Panc1 (cell line): Measurements from ENCODE around the gene ARPP19. TPM values are rescaled to one million over a fixed set of nuclear protein-coding genes. Genes with fewer than 3 reads are reported as not detected.
"Not testable (repeated sequence)": the region's sequence is repeated elsewhere in the genome, so short reads cannot be mapped to it uniquely, and the experiment has no call there.

ENCODE experiments used
- ATAC-seq: fragments of 200-7000 bp; cut with Tn5 transposase; 2 replicates; pipeline ENCODE4 v1.9.1; 2020; ENCODE audit warnings: mild to moderate bottlenecking, moderate library complexity
- BruUV-seq: library from RNA; stranded (reverse); fragments of 400-500 nt; replicated peaks from 2 replicates; lab custom pipeline; 2021; lab: Mats Ljungman, UMichigan
- CTCF ChIA-PET: fragments of 300-600 bp; sonication (Branson Sonifier 250); formaldehyde crosslinking; loops from one replicate; lab custom pipeline; 2022; ENCODE audit warnings: antibody characterized with exemption; lab: Charles Lee
- POLR2A ChIA-PET: fragments of 300-600 bp; sonication (Branson Sonifier 250); formaldehyde crosslinking; loops from one replicate; lab custom pipeline; 2022; ENCODE audit warnings: antibody characterized with exemption; lab: Charles Lee
- DNase-seq: peaks from one replicate; pipeline ENCODE4 v3.0.0-alpha.2; 2010; ENCODE audit warnings: low read depth, low spot score
- H3K27ac ChIP-seq: 2 replicates; pipeline ENCODE4 v1.5.1; 2011; ENCODE audit warnings: mild to moderate bottlenecking, low read length, inconsistent platforms
- H3K27me3 ChIP-seq: fragments of 200-500 bp; sonication (Bioruptor generic); 2 replicates; pipeline ENCODE4 v1.6.0; 2014; ENCODE audit warnings: low read length, inconsistent platforms; ENCODE audit not compliant: control insufficient read depth, insufficient read depth
- H3K36me3 ChIP-seq: fragments of 200-500 bp; sonication (Bioruptor generic); 2 replicates; pipeline ENCODE4 v1.5.1; 2014; ENCODE audit warnings: inconsistent platforms, mild to moderate bottlenecking, low read length, moderate library complexity; ENCODE audit not compliant: control insufficient read depth, insufficient read depth
- H3K4me1 ChIP-seq: 2 replicates; pipeline ENCODE4 v1.5.1; 2011; ENCODE audit warnings: inconsistent platforms, mild to moderate bottlenecking, low read length, moderate library complexity; ENCODE audit not compliant: control insufficient read depth, insufficient read depth
- H3K4me3 ChIP-seq, 2 experiments: 2 replicates each; pipeline ENCODE4 v1.5.1; 2011 to 2012; ENCODE audit warnings: low read depth in 2 of 2, low read length in 2 of 2, mild to moderate bottlenecking in 2 of 2, inconsistent platforms in 1 of 2, moderate library complexity in 1 of 2
- H3K9me3 ChIP-seq: fragments of 200-500 bp; sonication (Bioruptor generic); 2 replicates; pipeline ENCODE4 v1.5.1; 2014; ENCODE audit warnings: low read depth, mild to moderate bottlenecking, inconsistent platforms, low read length, moderate library complexity; ENCODE audit not compliant: control insufficient read depth, insufficient read depth
- CTCF ChIP-seq: fragments of 450-650 bp; IDR thresholded peaks from 2 replicates; pipeline ENCODE4 v1.5.1; 2017; ENCODE audit warnings: mild to moderate bottlenecking
- POLR2AphosphoS5 ChIP-seq: IDR thresholded peaks from 2 replicates; pipeline ENCODE4 v1.6.1; 2012; ENCODE audit warnings: mild to moderate bottlenecking, low read depth, low read length, moderate library complexity
- REST ChIP-seq, 2 experiments: IDR thresholded peaks; 2 replicates each; pipeline ENCODE4 v1.6.1; 2011 to 2012; ENCODE audit warnings: low read depth in 2 of 2, control low read depth in 1 of 2, low read length in 1 of 2, mild to moderate bottlenecking in 1 of 2, moderate library complexity in 1 of 2; ENCODE audit not compliant: insufficient read depth in 1 of 2
- SIN3A ChIP-seq: IDR thresholded peaks from 2 replicates; pipeline ENCODE4 v1.6.1; 2012; ENCODE audit warnings: low read depth, mild to moderate bottlenecking, low read length, moderate library complexity, borderline replicate concordance; ENCODE audit not compliant: insufficient read depth
- TCF7L2 ChIP-seq: IDR thresholded peaks from 2 replicates; pipeline ENCODE4 v1.6.1; 2011; ENCODE audit warnings: mild to moderate bottlenecking, low read depth, low read length, inconsistent platforms
- in situ Hi-C: cut with HindIII; loops from 2 replicates; pipeline ENCODE4 v1.10.0; 2016; ENCODE audit warnings: low sequenced_read_pairs, low pct_unique_long_range_greater_than_20kb
- intact Hi-C: fragments of 100-400 bp; cut with micrococcal nuclease; formaldehyde crosslinking; loops from one replicate; pipeline ENCODE4 v1.10.0; 2022; ENCODE audit not compliant: unreplicated experiment
- total RNA-seq: library from RNA; stranded (reverse); gene quantifications from one replicate; pipeline ENCODE4 v1.2.1, GENCODE V29; 2021; ENCODE audit not compliant: unreplicated experiment

ARPP19 gene
- total RNA-seq, 1 experiment from 2014 or later, result 153 TPM

DNA sequence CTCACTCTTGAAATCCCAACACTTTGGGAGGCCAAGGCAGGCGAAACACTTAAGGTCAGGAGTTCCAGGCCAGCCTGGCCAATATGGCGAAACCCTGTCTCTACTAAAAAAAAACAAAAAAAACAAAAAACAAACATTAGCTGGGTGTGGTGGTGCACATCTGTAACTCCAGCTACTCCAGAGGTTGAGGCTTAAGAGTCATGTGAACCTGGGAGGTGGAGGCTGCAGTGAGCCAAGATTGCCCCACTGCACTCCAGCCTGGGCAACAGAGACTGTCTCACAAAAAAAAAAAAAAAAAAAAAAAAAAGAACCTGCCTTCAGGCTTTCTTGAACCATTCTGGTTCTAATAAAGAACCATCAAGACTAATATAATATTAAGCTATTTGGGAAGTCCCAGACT lies 16.5 kb downstream of the ARPP19 start:
- no peaks in the 10 kb centered on the region for H3K9me3 ChIP-seq
- H3K27ac ChIP-seq, result no peak overlapping the region
- DNase-seq (no peak), ATAC-seq (no peak)
- H3K27me3 ChIP-seq, result no peaks in the 10 kb centered on the region
- ChIA-PET POLR2A (no interaction called here), CTCF (interaction anchor here (0.5 to 0.7 kb wide), 2 partner anchors 12 to 52 kb away, joined by 5 to 7 read pairs; no protein-coding TSS in a partner anchor)
- no peaks in the 10 kb centered on the region for H3K4me1 ChIP-seq
- no peak for TF ChIP-seq SIN3A
- no peak for TF ChIP-seq TCF7L2
- no peak for TF ChIP-seq REST (IDR thresholded peaks at IDR 0.05; ENCODE audit: insufficient read depth in 1 of 2, low read depth in 2 of 2, low read length in 1 of 2)
- TF ChIP-seq POLR2AphosphoS5, result no peak
- no peak for TF ChIP-seq CTCF
- in situ Hi-C loops (no loop called here), intact Hi-C loops (loop anchor here (10.0 kb wide), 1 partner anchor 62 kb away; no protein-coding TSS in a partner anchor)
- no TSS peak for BruUV-seq
- H3K4me3 ChIP-seq, result no peak overlapping the region
- H3K36me3 ChIP-seq, result peaks cover 53% of the 10 kb centered on the region

- BruUV-seq, result no TSS peak
- no peak overlapping the region for H3K27ac ChIP-seq
- ATAC-seq (no peak), DNase-seq (no peak)
- TF ChIP-seq POLR2AphosphoS5, result no peak
- no peak for TF ChIP-seq TCF7L2
- no peak for TF ChIP-seq CTCF
- TF ChIP-seq REST (IDR thresholded peaks at IDR 0.05; ENCODE audit: insufficient read depth in 1 of 2, low read depth in 2 of 2, low read length in 1 of 2), result no peak
- no peak for TF ChIP-seq SIN3A
- peaks cover 53% of the 10 kb centered on the region for H3K36me3 ChIP-seq
- no peak overlapping the region for H3K4me3 ChIP-seq
- H3K27me3 ChIP-seq, result no peaks in the 10 kb centered on the region
- CTCF ChIA-PET, result interaction anchor here (0.5 to 0.7 kb wide), 2 partner anchors 13 to 51 kb away, joined by 5 to 7 read pairs; no protein-coding TSS in a partner anchor
- H3K9me3 ChIP-seq, result no peaks in the 10 kb centered on the region
- in situ Hi-C loops (no loop called here), intact Hi-C loops (loop anchor here (10.0 kb wide), 1 partner anchor 63 kb away; no protein-coding TSS in a partner anchor)
- H3K4me1 ChIP-seq, result no peaks in the 10 kb centered on the region
- POLR2A ChIA-PET, result no interaction called here
Observed at GRCh38 chr15:52551762-52552161, 17.1 kb downstream of the ARPP19 start.

- POLR2A ChIA-PET, in situ Hi-C loops, DNase-seq, H3K4me3 ChIP-seq, H3K27ac ChIP-seq, ATAC-seq, H3K4me1 ChIP-seq, BruUV-seq, H3K27me3 ChIP-seq, H3K9me3 ChIP-seq: not testable (repeated sequence)
- H3K36me3 ChIP-seq, result peaks cover 50% of the 10 kb centered on the region
- intact Hi-C loops, result loop anchor here (10.0 kb wide), 1 partner anchor 64 kb away; no protein-coding TSS in a partner anchor
- CTCF ChIA-PET, result interaction anchor here (0.5 kb wide), 1 partner anchor 310 kb away, joined by 7 read pairs; no protein-coding TSS in a partner anchor
Observed at GRCh38 chr15:52551186-52551585, 17.6 kb downstream of the ARPP19 start.
